GM21447 (cell line): ENCODE measurements around the gene PLAGL1.
"Not testable (repeated sequence)": the region's sequence is repeated elsewhere in the genome, so short reads cannot be mapped to it uniquely, and the experiment has no call there.

Source experiments
- ATAC-seq: cut with Tn5 transposase; IDR thresholded peaks from one replicate; pipeline ENCODE4 v1.9.1; 2021; ENCODE audit not compliant: unreplicated experiment

The PLAGL1 gene

GRCh38 chr6:143940011-143940597 lies 68.0 kb downstream of the PLAGL1 start:
- ATAC-seq = peak; percentile 98

GRCh38 chr6:143939364-143939763 lies 68.7 kb downstream of the PLAGL1 start:
- no peak for ATAC-seq

- no peak for ATAC-seq
These were observed 70.4 kb downstream of the PLAGL1 start for GRCh38 chr6:143937668-143937970.

- ATAC-seq = no peak
These were observed 71.0 kb downstream of the PLAGL1 start for GRCh38 chr6:143936778-143937667.

GRCh38 chr6:143936347-143936746 lies 71.7 kb downstream of the PLAGL1 start:
- ATAC-seq = no peak

- ATAC-seq = no peak
These were observed 73.2 kb downstream of the PLAGL1 start for GRCh38 chr6:143934867-143935266.

GRCh38 chr6:143934331-143934730 lies 73.7 kb downstream of the PLAGL1 start:
- no peak for ATAC-seq

GRCh38 chr6:143929975-143930374 lies 78.1 kb downstream of the PLAGL1 start:
- no peak for ATAC-seq

GRCh38 chr6:143928853-143929252 lies 79.2 kb downstream of the PLAGL1 start:
- ATAC-seq = no peak

- not testable (repeated sequence) for ATAC-seq
These were observed 91.0 kb downstream of the PLAGL1 start for GRCh38 chr6:143917026-143917425.

- ATAC-seq = no peak
These were observed 95.4 kb downstream of the PLAGL1 start for GRCh38 chr6:143912671-143913070.

GRCh38 chr6:143911028-143911427 lies 97.0 kb downstream of the PLAGL1 start:
- no peak for ATAC-seq

GRCh38 chr6:143902827-143903226 lies 105.2 kb downstream of the PLAGL1 start:
- ATAC-seq = no peak

- peak; percentile 97 for ATAC-seq
These were observed 105.9 kb downstream of the PLAGL1 start for GRCh38 chr6:143901885-143902750.

- no peak for ATAC-seq
These were observed 107.7 kb downstream of the PLAGL1 start for GRCh38 chr6:143900358-143900757.

GRCh38 chr6:143896126-143896860 lies 111.8 kb downstream of the PLAGL1 start:
- no peak for ATAC-seq

- no peak for ATAC-seq
These were observed 113.4 kb downstream of the PLAGL1 start for GRCh38 chr6:143894655-143895054.
